HEK293 (cell line): ENCODE data around the gene DLD.

Experiments
- CTCF ChIA-PET: fragments of 350-600 bp; formaldehyde crosslinking; extraction: SDS; loops from one replicate; lab custom pipeline; 2021; ENCODE audit warnings: antibody characterized with exemption; lab: Yijun Ruan, JAX
- POLR2A ChIA-PET: fragments of 300-600 bp; formaldehyde crosslinking; extraction: SDS; loops from one replicate; lab custom pipeline; 2020; ENCODE audit warnings: antibody characterized with exemption, inconsistent platforms; lab: Yijun Ruan, JAX
- H3K27ac ChIP-seq: fragments of 200-500 bp; sonication (Bioruptor generic); 2 replicates; pipeline ENCODE4 v1.5.1; 2014; ENCODE audit warnings: low read depth, low read length, control low read depth, inconsistent platforms; ENCODE audit errors: extremely low read depth
- H3K36me3 ChIP-seq, 2 experiments: fragments of 200-500 bp in 1 of 2; sonication (Bioruptor generic) in 1 of 2; 1 replicate in 1 of 2; 2 replicates in 1 of 2; pipeline ENCODE4 v1.5.1; 2014 to 2017; ENCODE audit warnings: inconsistent platforms in 2 of 2, low read length in 2 of 2; ENCODE audit not compliant: control insufficient read depth in 2 of 2, insufficient read depth in 1 of 2
- H3K4me1 ChIP-seq: fragments of 200-500 bp; sonication (Bioruptor generic); 2 replicates; pipeline ENCODE4 v1.5.1; 2014; ENCODE audit warnings: mild to moderate bottlenecking, low read length, inconsistent platforms; ENCODE audit not compliant: control insufficient read depth, insufficient read depth
- H3K4me3 ChIP-seq: 2 replicates; pipeline ENCODE4 v1.5.1; 2011; ENCODE audit warnings: low read depth, mild to moderate bottlenecking, control low read depth, low read length, moderate library complexity
- H3K9me3 ChIP-seq: fragments of 200-500 bp; sonication (Bioruptor generic); 2 replicates; pipeline ENCODE4 v1.5.1; 2014; ENCODE audit warnings: low read depth, low read length, inconsistent platforms; ENCODE audit not compliant: control insufficient read depth, insufficient read depth
- EGR2 ChIP-seq: fragments of 450-650 bp; formaldehyde crosslinking; IDR thresholded peaks from 2 replicates; pipeline ENCODE4 v1.5.1; 2016; ENCODE audit warnings: low read depth, missing biosample characterization, missing genetic modification characterization
- INSM2 ChIP-seq: fragments of 450-650 bp; formaldehyde crosslinking; IDR thresholded peaks from 2 replicates; pipeline ENCODE4 v1.5.1; 2016; ENCODE audit warnings: missing biosample characterization, missing genetic modification characterization
- KLF9 ChIP-seq: fragments of 450-650 bp; formaldehyde crosslinking; IDR thresholded peaks from 2 replicates; pipeline ENCODE4 v1.5.1; 2016; ENCODE audit warnings: missing biosample characterization, missing genetic modification characterization, low read depth
- MZF1 ChIP-seq: fragments of 450-650 bp; formaldehyde crosslinking; IDR thresholded peaks from 2 replicates; pipeline ENCODE4 v1.5.1; 2017; ENCODE audit warnings: missing biosample characterization, missing genetic modification characterization, borderline replicate concordance
- PRDM6 ChIP-seq: fragments of 450-650 bp; formaldehyde crosslinking; IDR thresholded peaks from 2 replicates; pipeline ENCODE4 v1.5.1; 2017; ENCODE audit warnings: missing biosample characterization, missing genetic modification characterization
- ZBTB1 ChIP-seq: fragments of 450-650 bp; formaldehyde crosslinking; IDR thresholded peaks from 2 replicates; pipeline ENCODE4 v1.5.1; 2016; ENCODE audit warnings: missing biosample characterization, missing genetic modification characterization
- ZBTB49 ChIP-seq: fragments of 450-650 bp; formaldehyde crosslinking; IDR thresholded peaks from 2 replicates; pipeline ENCODE4 v1.5.1; 2016; ENCODE audit warnings: missing biosample characterization, missing genetic modification characterization, low read depth
- ZEB2 ChIP-seq: fragments of 450-650 bp; formaldehyde crosslinking; IDR thresholded peaks from 2 replicates; pipeline ENCODE4 v1.5.1; 2016; ENCODE audit warnings: missing biosample characterization, missing genetic modification characterization
- ZFHX2 ChIP-seq: fragments of 450-650 bp; formaldehyde crosslinking; conservative IDR thresholded peaks from 2 replicates; pipeline ENCODE4 v1.5.1; 2016; ENCODE audit warnings: missing biosample characterization, missing genetic modification characterization
- ZNF133 ChIP-seq: fragments of 450-650 bp; formaldehyde crosslinking; IDR thresholded peaks from 2 replicates; pipeline ENCODE4 v1.5.1; 2016; ENCODE audit warnings: missing biosample characterization, missing genetic modification characterization
- ZNF175 ChIP-seq: fragments of 450-650 bp; formaldehyde crosslinking; IDR thresholded peaks from 2 replicates; pipeline ENCODE4 v1.5.1; 2016; ENCODE audit warnings: missing biosample characterization, missing genetic modification characterization
- ZNF211 ChIP-seq: fragments of 450-650 bp; formaldehyde crosslinking; IDR thresholded peaks from 2 replicates; pipeline ENCODE4 v1.5.1; 2016; ENCODE audit warnings: low read depth, missing biosample characterization, missing genetic modification characterization
- ZNF223 ChIP-seq: fragments of 450-650 bp; formaldehyde crosslinking; IDR thresholded peaks from 2 replicates; pipeline ENCODE4 v1.5.1; 2016; ENCODE audit warnings: missing biosample characterization, missing genetic modification characterization
- ZNF239 ChIP-seq: fragments of 450-650 bp; formaldehyde crosslinking; IDR thresholded peaks from 2 replicates; pipeline ENCODE4 v1.5.1; 2016; ENCODE audit warnings: missing biosample characterization, missing genetic modification characterization
- ZNF292 ChIP-seq: fragments of 450-650 bp; formaldehyde crosslinking; IDR thresholded peaks from 2 replicates; pipeline ENCODE4 v1.5.1; 2016; ENCODE audit warnings: low read depth, missing biosample characterization, missing genetic modification characterization, borderline replicate concordance
- ZNF433 ChIP-seq: fragments of 450-650 bp; formaldehyde crosslinking; IDR thresholded peaks from 2 replicates; pipeline ENCODE4 v1.5.1; 2016; ENCODE audit warnings: missing biosample characterization, missing genetic modification characterization, low read depth
- ZNF548 ChIP-seq: fragments of 450-650 bp; formaldehyde crosslinking; IDR thresholded peaks from 2 replicates; pipeline ENCODE4 v1.5.1; 2016; ENCODE audit warnings: missing biosample characterization, missing genetic modification characterization
- ZNF549 ChIP-seq: fragments of 450-650 bp; IDR thresholded peaks from 2 replicates; pipeline ENCODE4 v1.5.1; 2018; ENCODE audit warnings: missing biosample characterization, missing genetic modification characterization, mild to moderate bottlenecking, inconsistent platforms, moderate library complexity
- ZNF561 ChIP-seq: fragments of 450-650 bp; IDR thresholded peaks from 2 replicates; pipeline ENCODE4 v1.5.1; 2018; ENCODE audit warnings: missing biosample characterization, missing genetic modification characterization, borderline replicate concordance
- ZNF621 ChIP-seq: fragments of 450-650 bp; formaldehyde crosslinking; IDR thresholded peaks from 2 replicates; pipeline ENCODE4 v1.5.1; 2017; ENCODE audit warnings: missing biosample characterization, missing genetic modification characterization
- ZNF768 ChIP-seq: fragments of 450-650 bp; formaldehyde crosslinking; IDR thresholded peaks from 2 replicates; pipeline ENCODE4 v1.5.1; 2018; ENCODE audit warnings: missing biosample characterization, mild to moderate bottlenecking, missing genetic modification characterization
- ZNF830 ChIP-seq: fragments of 450-650 bp; IDR thresholded peaks from 2 replicates; pipeline ENCODE4 v1.5.0; 2018; ENCODE audit warnings: missing biosample characterization, missing genetic modification characterization, low read depth, mild to moderate bottlenecking, moderate library complexity
- ZXDB ChIP-seq: fragments of 450-650 bp; formaldehyde crosslinking; IDR thresholded peaks from 2 replicates; pipeline ENCODE4 v1.5.1; 2016; ENCODE audit warnings: missing biosample characterization, missing genetic modification characterization

The DLD gene

GRCh38 chr7:107900496-107901015 lies 9.6 kb downstream of the DLD start:
- peak; percentile 86 for TF ChIP-seq ZNF768 (tag by site-specific recombination)
- TF ChIP-seq ZNF548 (tag by site-specific recombination): no peak
- Histone ChIP-seq H3K27ac (no peak overlapping the region), H3K36me3 (peaks cover 26 to 55% of the 10 kb centered on the region in 2 experiments), H3K4me1 (no peaks in the 10 kb centered on the region), H3K9me3 (no peaks in the 10 kb centered on the region), H3K4me3 (no peak overlapping the region)
- ChIA-PET POLR2A (no interaction called here), CTCF (interaction anchor here (0.5 to 2.0 kb wide), 4 partner anchors 12 to 246 kb away, joined by 3 to 5 read pairs (median 4); no protein-coding TSS in a partner anchor)

- H3K36me3 ChIP-seq: peaks cover 38 to 59% of the 10 kb centered on the region in 2 experiments
- CTCF ChIA-PET: interaction anchor here (1.6 to 2.0 kb wide), 2 partner anchors 23 to 28 kb away, joined by 5 read pairs; no protein-coding TSS in a partner anchor
- H3K27ac ChIP-seq: no peak overlapping the region
- TF ChIP-seq PRDM6 (tag by site-specific recombination): peak; percentile 47
- no peak for TF ChIP-seq ZBTB49 (tag by site-specific recombination)
- TF ChIP-seq ZNF223: no peak
- no peak for TF ChIP-seq ZNF292 (tag by site-specific recombination)
- TF ChIP-seq ZNF133: no peak
- H3K4me3 ChIP-seq: no peak overlapping the region
- POLR2A ChIA-PET: no interaction called here
- no peaks in the 10 kb centered on the region for H3K9me3 ChIP-seq
- no peaks in the 10 kb centered on the region for H3K4me1 ChIP-seq
Measured at GRCh38 chr7:107902381-107902780, 11.4 kb downstream of the DLD start.

GRCh38 chr7:107907790-107908189 lies 16.8 kb downstream of the DLD start:
- ChIA-PET CTCF (no interaction called here), POLR2A (no interaction called here)
- Histone ChIP-seq H3K36me3 (peaks cover 60 to 87% of the 10 kb centered on the region in 2 experiments), H3K9me3 (no peaks in the 10 kb centered on the region), H3K4me1 (no peaks in the 10 kb centered on the region), H3K4me3 (no peak overlapping the region), H3K27ac (no peak overlapping the region)
- TF ChIP-seq ZNF133 (no peak), ZNF549 (tag by site-specific recombination) (no peak), ZNF433 (tag by site-specific recombination) (no peak), ZBTB1 (tag by site-specific recombination) (no peak), ZNF621 (tag by site-specific recombination) (no peak), ZNF830 (tag by site-specific recombination) (no peak)

- ChIA-PET CTCF (no interaction called here), POLR2A (no interaction called here)
- Histone ChIP-seq H3K4me3 (no peak overlapping the region), H3K27ac (no peak overlapping the region), H3K36me3 (peaks cover 47 to 77% of the 10 kb centered on the region in 2 experiments), H3K9me3 (no peaks in the 10 kb centered on the region), H3K4me1 (no peaks in the 10 kb centered on the region)
- TF ChIP-seq ZFHX2 (tag by site-specific recombination): no peak
- no peak for TF ChIP-seq ZNF561 (tag by site-specific recombination)
- no peak for TF ChIP-seq ZNF239 (tag by site-specific recombination)
- no peak for TF ChIP-seq ZXDB (tag by site-specific recombination)
- no peak for TF ChIP-seq KLF9 (tag by site-specific recombination)
- TF ChIP-seq ZEB2 (tag by site-specific recombination): no peak
- no peak for TF ChIP-seq ZNF175 (tag by site-specific recombination)
- TF ChIP-seq MZF1 (tag by site-specific recombination): no peak
- TF ChIP-seq EGR2 (tag by site-specific recombination): no peak
- no peak for TF ChIP-seq ZNF211
- TF ChIP-seq INSM2: no peak
Measured at GRCh38 chr7:107909445-107909844, 18.5 kb downstream of the DLD start.
